ENCODE results near the gene MPO. TPM values are rescaled to one million over a fixed set of nuclear protein-coding genes. Genes with fewer than 3 reads are reported as not detected.

MPO gene
- total RNA-seq, 2 experiments from 2014 or later = not detected

DNA sequence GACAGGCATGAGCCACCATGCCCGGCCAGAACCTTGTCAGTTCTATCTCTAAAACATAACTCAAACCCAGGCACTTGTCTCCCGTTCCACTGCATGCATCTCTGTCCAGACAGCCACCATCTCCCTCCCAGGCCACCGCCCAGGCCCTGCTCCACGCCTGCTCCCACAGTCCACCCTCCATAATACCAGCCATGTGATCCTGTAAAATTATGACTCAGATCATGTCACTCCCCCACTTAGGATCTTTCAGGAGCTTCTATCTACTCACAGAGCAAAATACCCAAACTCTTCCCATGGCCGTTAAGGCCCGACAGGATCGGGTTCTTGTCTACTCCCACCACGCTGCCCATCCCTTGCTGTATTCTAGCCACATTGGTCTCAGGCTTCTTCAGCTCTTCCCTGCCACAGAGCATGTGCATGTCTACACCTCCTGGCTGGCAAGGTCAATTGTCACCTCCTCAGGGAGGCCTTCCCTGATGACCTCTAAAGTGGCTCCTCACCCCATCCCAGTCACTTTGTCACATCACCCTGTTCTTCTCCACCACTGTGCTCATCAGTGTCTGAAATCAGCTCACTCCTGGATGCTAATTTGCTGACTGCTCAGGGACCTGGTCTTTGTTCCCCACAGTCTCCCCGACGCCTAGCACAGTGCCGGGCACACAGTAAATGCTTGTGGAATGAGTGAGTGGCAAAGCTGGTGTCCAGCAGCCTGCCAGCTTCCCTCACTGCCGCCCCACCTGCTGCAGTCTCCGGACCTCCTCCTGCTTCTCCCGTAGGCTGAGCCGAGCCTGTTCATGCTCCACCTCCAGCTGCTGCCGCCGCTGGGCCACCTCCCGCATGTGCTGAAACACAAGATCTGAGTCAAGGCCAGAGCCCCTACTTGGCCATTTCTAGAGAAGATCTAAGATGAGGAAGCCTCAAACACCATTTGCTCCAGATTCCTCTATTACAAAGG is 41.1 kb upstream of the MPO start:
- ChIA-PET POLR2A (interaction anchor here (0.9 to 8.1 kb wide), 2 partner anchors 20 to 31 kb away, joined by 3 to 220 read pairs; partner anchors contain the start of gene SUPT4H1), CTCF (interaction anchor here (0.6 to 1.0 kb wide), 2 partner anchors 30 to 37 kb away, joined by 3 read pairs; partner anchors contain the start of gene SUPT4H1)

DNA sequence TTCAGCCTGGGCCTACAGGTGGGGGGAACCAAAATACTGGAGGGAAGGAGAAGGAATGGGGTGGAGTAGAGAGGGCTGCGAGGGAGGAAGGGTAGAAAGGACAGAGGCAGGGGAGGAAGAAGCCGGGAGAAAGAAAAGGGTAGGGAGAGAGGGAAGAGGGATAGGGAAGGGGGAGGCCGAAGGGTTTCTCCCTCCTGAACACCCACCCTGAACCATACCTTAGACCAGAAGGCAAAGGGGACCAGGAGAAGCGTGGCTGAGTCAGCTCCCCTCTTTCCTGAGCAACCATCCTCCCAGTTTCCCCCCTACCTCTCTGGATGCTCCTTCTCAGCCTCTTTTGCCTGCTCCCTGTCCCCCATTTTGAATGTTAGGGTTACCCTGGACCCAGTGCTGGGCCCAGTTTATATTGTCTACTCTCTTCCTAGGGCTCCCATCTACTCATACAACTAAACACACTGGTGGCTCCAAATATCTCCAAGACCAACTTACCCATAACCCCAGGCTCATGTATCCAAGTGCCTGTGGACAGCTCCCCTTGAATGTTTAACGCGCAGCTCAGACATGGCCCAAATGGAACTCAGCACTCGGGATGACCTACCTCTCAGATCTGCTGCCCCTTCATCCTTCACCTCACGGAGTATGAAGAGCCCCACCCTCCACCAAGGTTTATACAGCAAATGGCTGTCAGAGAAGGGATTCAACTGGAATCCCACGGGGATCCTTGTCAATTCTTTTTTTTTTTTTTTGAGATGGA is 40.0 kb upstream of the MPO start:
- POLR2A ChIA-PET = interaction anchor here (8.1 kb wide), 1 partner anchor 21 kb away, joined by 220 read pairs; no protein-coding TSS in a partner anchor
- CTCF ChIA-PET = interaction anchor here (0.6 to 6.5 kb wide), 3 partner anchors 23 to 44 kb away, joined by 3 to 74 read pairs (median 3); no protein-coding TSS in a partner anchor

DNA sequence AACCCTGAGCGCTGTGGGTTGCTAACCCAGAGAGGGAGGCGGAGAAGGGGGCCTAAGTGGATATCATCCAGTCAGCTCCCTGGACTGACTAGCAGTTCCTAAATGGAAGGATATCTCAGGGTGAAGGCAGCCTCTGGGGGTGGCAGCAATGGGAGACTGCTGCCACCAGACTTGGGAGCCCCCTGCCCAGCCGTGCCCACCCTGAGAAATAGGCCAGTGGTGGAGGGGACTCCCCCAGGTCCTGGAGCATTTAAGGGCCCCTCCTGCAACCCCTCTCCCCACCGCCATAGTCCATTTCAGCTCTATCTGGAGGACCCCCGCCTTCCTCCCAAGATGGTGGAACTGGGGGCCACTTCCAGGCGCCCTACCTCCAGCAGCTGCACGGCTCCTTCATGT is 39.4 kb upstream of the MPO start:
- ChIA-PET POLR2A (no interaction called here), CTCF (interaction anchor here (6.5 kb wide), 1 partner anchor 24 kb away, joined by 74 read pairs; no protein-coding TSS in a partner anchor)

DNA sequence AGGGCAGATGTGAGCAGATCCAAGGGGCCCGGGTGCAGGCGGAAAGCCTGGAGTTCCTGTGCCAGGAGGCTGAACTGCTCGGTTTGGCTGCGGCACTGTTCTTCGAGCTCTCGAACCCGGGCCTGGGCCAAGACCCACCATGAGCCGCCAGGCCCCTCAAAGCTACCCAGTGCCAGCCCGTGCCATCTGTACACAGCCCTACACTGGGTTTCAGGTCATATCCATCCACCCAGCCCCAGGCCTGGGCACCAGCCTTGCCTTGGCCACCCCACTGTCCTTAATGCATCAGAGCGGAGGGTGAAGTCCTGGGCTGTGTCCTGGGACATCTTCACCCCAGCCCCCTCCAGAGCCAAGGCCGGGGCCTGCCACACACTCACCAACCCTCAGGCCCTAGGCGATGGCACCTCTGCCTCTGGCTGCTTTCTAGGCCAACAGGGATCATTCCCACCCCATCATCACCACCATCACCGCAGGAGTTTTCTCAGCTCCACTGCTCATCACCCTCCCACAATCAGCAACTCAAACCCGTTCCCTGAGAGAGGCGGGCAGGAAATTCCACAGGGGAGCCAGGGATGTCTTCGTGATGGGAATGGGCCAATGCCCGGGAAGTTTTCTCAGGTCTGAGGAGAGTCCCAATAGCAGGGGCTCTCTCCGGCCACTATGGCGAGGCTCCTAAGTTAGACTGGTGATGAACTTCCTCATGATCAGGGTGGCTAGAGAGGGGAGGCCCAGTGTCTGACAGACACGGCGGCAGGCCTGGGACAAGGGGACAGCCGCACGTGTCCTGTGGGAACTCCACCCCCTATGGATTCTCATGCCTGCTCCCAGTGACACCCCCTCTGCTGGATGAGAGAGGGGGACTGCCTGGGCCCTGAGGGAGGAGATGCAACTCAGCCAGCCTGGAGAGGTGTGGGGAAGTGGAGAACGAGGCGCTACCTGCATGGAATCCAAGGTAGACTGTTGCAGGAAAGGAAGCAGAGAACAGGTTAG is 38.7 kb upstream of the MPO start:
- ChIA-PET CTCF (interaction anchor here (0.7 to 6.5 kb wide), 2 partner anchors 25 to 71 kb away, joined by 3 to 74 read pairs; no protein-coding TSS in a partner anchor), POLR2A (interaction anchor here (0.8 to 2.3 kb wide), 3 partner anchors 8 to 18 kb away, joined by 3 to 41 read pairs (median 32); partner anchors contain the start of gene TSPOAP1)

DNA sequence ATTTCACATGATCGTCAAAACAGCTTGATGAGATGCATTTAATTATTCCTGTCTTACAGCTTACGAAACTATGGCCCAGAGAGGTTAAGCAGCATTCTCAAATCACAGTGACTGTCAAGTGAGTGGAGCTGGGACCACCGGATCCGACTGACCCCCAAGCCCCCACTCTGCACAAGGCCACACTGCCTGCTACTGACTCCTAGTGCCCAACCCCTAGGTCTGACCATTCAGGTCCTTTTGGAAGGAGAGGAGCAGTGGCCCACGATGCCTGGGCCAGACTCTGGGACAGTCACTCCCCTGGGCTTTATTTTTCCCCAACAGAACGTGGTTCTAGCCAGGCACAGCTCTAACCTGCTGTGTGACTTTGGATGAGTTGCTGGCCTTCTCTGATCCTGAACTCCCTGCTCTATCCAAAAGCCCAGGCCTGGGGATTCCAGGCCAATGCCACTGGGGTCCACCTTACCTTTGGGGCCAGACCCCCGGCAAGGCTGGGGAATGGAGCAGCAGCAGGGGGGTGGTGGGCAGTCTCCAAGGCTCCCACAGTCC is 38.0 kb upstream of the MPO start:
- ChIA-PET CTCF (interaction anchor here (1.7 to 6.5 kb wide), 2 partner anchors 17 to 26 kb away, joined by 6 to 74 read pairs; no protein-coding TSS in a partner anchor), POLR2A (interaction anchor here (0.6 to 2.5 kb wide), 6 partner anchors 8 to 169 kb away, joined by 3 to 41 read pairs (median 31); partner anchors contain the start of genes HSF5, SUPT4H1 and TSPOAP1)

DNA sequence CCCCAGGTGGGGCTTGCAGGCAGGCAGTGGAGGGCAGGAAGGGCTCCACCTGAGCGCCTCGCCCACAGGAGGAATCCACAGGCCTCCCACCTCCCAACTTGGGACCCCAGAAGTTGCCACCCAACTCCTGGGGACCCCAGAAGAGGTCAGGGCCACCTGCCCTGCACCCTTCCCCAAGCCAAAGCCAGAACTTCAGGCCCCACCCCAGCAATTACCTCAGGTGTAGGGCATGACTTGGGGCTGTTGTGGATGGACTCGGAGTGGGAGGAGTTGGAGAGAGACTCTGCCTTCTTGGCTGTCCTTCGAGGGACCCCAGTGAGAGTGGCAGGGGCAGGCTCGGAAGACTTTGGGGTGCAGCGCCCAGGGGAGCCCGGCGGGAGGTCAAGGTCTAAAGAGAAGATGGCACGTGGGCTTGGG is 37.3 kb upstream of the MPO start:
- ChIA-PET POLR2A (interaction anchor here (0.5 to 2.5 kb wide), 10 partner anchors 9 to 196 kb away, joined by 3 to 41 read pairs (median 18); partner anchors contain the start of genes HSF5, MTMR4, RNF43 and SUPT4H1), CTCF (interaction anchor here (0.6 to 6.5 kb wide), 28 partner anchors 8 to 227 kb away, joined by 3 to 74 read pairs (median 6); partner anchors contain the start of genes HSF5, MTMR4, RNF43 and SUPT4H1)

DNA sequence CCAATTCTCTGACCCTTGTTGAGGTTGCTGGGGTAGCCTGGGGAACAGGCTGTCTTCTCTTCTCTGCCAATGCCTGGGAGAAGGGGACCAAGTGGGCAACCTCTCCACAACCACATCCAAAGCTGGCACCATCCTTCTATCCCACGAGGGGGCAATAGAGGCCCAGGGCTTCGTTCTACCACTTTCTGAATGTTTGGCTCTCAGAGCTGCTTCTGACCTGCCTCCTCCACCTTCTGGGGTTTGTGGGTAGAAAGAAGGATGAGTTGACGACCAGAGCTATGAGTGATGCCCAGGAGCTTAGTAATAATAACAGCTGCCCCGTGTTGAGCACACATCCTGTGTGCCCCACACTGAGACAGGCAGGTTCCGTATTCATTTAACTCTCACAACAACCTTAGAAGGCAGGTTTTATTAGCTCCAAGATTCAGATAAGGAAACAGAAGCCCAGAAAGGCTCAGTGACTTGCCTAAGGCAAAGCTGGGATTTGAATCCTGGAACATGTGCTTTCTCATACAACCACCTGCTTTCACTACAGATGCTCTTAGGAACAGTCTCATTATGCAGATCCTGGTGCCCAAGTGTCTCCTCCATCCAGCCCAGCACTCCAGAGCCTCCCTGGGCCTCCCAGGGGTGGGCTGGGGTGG is 36.8 kb upstream of the MPO start:
- POLR2A ChIA-PET = interaction anchor here (0.5 to 2.5 kb wide), 15 partner anchors 10 to 315 kb away, joined by 3 to 41 read pairs (median 4); partner anchors contain the start of genes HSF5, MTMR4, RNF43 and SUPT4H1
- CTCF ChIA-PET = interaction anchor here (0.6 to 6.5 kb wide), 32 partner anchors 9 to 227 kb away, joined by 3 to 74 read pairs (median 5); partner anchors contain the start of genes HSF5, MTMR4, RNF43 and SUPT4H1

DNA sequence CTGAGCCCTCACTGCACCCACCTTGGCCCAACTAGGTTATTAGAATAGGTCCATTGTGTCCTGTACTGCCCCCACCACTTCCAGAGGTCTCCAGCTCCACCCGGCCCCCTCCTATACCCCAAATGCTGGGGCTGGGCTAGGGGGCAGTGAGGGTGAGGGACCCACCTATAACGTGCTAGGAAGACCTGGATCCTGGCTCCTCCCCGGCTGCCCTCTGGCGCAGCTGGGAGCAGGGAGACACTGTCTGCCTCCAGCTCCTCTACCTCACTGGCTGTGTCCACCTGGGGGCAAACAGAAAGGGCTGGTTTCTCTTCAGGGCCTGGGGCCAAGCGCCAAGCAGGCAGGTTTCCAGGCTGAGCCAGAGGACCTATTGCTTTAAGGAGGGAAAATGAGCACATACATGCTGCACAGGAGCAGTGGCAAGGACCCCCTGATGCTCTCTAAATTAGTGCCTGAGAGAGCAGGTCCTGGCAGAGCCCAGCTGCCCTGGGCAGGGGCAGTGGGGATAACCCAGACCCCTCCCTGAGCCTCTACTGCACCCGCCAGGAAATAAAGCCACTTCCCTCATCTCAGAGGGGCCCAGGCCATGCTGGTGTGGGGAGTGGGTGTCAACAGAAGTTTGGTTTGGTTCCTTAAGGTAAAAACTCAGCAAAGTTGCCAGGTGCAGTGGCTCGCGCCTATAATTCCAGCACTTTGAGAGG is 35.7 kb upstream of the MPO start:
- ChIA-PET POLR2A (interaction anchor here (0.9 to 2.5 kb wide), 7 partner anchors 16 to 316 kb away, joined by 3 to 40 read pairs (median 9); partner anchors contain the start of genes MTMR4 and SUPT4H1), CTCF (interaction anchor here (0.6 to 6.5 kb wide), 18 partner anchors 8 to 189 kb away, joined by 3 to 74 read pairs (median 6); partner anchors contain the start of genes HSF5, RNF43 and SUPT4H1)

DNA sequence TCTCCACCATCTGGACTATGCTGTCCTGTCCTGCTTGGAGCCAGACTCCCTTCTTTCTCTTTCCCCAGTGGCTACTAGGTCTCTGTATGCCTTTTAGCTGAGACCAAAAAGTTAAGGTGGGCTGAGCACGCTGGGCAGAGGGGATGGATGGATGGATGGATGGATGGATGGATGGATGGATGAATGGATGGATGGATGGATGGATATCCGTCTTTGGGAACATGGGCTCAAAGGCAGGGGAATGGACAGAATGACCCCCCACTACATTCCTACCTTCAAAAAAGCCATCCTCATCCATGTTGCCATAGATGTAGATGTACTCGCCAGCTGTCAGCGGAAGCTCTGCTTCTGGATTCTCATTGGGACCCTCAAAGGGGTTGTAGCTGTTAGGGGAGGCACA is 35.0 kb upstream of the MPO start:
- CTCF ChIA-PET = interaction anchor here (1.0 to 6.5 kb wide), 5 partner anchors 11 to 133 kb away, joined by 3 to 74 read pairs (median 24); partner anchors contain the start of gene RNF43
- POLR2A ChIA-PET = no interaction called here

DNA sequence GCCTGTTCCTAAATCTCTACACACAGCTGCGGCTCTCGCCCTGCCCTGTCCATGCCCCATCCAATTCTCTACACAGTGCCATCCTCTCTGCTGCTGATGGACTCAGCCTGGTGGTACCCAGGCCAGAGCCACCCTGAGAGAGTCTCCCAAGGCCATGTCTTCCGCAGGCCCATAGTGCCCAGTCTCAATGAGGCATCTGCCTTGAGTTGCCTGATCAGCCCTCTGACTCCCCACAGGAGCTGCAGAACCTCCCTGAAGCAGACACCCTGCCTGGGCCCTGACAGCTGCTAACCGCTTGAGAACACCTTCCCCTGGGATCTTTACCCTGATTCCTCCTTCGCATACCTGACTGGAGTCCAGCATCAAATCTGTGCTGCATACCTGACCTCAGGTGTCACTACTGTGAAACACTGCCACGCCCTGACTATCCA is 34.6 kb upstream of the MPO start:
- ChIA-PET POLR2A (no interaction called here), CTCF (interaction anchor here (1.0 to 6.5 kb wide), 7 partner anchors 10 to 133 kb away, joined by 3 to 74 read pairs (median 5); partner anchors contain the start of genes RNF43 and SUPT4H1)

DNA sequence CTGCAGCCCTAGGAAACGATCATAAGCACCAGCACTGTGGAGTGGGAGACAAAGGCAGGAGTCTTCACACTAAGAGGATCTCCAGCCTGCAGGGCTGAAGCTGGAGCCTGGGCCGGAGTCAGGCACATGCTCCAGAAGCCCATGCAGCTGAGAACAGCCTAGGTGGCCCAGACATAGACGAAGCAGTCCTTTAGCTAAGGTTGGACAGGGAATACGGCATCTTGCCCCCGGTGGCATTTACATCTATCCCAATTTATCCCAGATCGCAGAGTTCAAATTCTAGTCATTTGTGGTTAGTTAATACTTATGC is 33.9 kb upstream of the MPO start:
- POLR2A ChIA-PET = interaction anchor here (0.6 kb wide), 1 partner anchor 136 kb away, joined by 6 read pairs; no protein-coding TSS in a partner anchor
- CTCF ChIA-PET = interaction anchor here (1.1 to 6.5 kb wide), 5 partner anchors 10 to 134 kb away, joined by 3 to 74 read pairs (median 5); partner anchors contain the start of genes RNF43 and SUPT4H1

DNA sequence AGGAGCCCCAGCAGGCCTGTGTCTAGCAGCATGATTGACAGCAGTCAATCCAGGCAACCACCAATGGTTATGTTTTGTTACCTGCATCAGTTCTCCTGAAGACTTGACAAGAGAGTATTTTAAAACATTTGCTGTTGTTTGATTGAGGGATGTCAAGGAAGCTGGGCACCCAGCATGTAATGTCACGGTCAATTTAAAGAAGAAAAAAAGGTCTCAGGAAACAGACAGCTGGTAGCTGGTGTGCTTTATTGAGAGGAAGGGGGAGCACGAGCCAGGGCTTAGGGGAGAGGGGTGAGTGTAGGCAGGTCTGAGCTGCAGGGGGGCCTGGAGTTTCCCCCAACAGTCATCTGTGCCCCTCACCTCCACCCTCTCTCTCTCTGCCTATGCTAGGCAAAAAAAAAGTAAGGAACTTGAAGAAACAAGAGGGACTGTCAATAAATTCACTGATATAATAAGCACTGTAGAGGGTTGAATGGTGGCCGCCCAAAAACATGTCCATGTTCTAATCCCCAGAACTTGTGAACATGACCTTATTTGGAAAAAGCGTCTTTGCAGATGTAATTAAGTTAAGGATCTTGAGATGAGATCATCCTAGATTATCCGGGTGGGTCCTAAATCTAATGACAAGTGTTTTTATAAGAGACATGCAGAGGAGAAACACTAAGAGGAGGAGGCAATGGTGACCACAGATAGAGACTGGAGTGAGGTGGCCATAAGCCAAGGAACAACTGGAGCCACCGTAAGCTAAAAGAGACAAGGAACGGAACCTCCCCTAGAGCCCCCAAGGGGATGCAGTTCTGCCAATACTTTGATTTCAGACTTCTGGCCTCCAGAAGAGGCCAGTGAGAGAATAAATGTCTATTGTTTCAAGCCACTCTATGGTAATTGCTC is 33.3 kb upstream of the MPO start:
- POLR2A ChIA-PET = interaction anchor here (0.6 kb wide), 1 partner anchor 136 kb away, joined by 6 read pairs; no protein-coding TSS in a partner anchor
- CTCF ChIA-PET = interaction anchor here (1.1 to 6.5 kb wide), 4 partner anchors 9 to 103 kb away, joined by 4 to 74 read pairs (median 16); partner anchors contain the start of genes RNF43 and SUPT4H1

DNA sequence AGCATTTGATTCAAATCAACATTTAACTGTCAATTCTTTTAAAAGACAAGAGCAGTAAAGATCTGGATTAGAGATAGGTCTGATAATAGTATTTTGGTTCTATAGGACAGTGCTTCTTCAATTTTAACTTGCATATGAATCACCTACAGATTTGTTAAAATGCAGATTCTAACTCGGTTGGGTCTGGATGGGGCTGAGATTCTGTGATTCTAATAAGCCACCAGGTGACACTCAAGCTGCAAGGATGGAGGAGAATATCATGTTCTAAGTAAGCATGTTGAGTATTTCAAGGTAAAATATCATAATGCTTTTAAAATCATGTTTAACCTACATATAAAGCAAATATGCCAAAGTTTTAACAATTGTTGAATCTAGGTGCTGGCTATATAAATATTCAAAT is 32.1 kb upstream of the MPO start:
- CTCF ChIA-PET = interaction anchor here (0.8 to 1.2 kb wide), 2 partner anchors 9 to 32 kb away, joined by 3 read pairs; no protein-coding TSS in a partner anchor
- POLR2A ChIA-PET = no interaction called here

DNA sequence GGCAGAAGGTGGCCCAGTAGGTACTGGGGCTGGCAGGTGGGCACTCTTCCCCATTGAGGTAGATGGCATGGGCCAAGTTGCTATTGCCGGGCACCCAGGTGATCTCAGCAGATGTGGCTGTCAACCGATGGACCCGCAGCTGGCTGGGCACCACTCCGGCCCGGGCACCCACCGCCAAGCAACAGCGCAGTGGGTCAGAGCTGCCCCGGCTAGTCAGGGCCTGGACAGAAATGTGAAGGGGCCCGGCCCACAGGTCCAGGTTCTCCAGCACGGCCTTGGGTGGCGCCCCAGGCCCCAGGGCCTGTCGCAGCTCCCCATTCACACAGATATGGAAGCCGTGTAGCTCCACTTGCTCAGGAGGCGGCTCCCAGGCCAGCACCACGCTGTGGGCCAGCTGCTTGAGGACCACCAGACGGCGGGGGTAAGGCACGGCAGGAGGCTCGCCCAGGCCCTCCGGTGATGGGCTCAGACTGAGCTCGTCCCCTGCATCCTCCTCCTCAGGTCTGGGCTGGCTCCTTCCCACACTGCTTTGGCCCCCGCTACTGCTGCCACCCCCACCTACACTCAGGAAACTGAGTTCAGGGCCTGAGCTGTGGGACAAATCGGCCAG is 31.4 kb upstream of the MPO start:
- POLR2A ChIA-PET = no interaction called here
- CTCF ChIA-PET = interaction anchor here (0.8 to 1.2 kb wide), 2 partner anchors 8 to 33 kb away, joined by 3 read pairs; no protein-coding TSS in a partner anchor
